ENCODE results near the gene B3GALNT2.

DNA sequence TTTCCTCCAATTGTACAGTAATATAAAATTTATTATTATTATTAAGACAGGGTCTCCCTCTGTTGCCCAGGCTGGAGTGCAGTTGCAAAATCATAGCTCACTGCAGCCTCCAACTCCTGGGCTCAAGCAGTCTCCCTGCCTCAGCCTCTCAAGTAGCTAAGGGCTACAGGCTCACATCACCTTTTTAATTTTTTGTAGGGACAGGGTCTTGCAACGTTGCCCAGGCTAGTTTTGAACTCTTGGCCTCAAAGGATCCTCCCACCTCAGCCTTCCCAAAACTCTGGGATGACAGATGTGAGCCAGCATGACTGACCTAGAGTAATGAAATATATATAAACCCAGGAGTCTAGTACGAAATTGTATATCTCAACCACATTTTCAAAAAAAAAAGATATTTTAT lies 49.2 kb downstream of the B3GALNT2 start:
- TF ChIP-seq, protein P1, sequence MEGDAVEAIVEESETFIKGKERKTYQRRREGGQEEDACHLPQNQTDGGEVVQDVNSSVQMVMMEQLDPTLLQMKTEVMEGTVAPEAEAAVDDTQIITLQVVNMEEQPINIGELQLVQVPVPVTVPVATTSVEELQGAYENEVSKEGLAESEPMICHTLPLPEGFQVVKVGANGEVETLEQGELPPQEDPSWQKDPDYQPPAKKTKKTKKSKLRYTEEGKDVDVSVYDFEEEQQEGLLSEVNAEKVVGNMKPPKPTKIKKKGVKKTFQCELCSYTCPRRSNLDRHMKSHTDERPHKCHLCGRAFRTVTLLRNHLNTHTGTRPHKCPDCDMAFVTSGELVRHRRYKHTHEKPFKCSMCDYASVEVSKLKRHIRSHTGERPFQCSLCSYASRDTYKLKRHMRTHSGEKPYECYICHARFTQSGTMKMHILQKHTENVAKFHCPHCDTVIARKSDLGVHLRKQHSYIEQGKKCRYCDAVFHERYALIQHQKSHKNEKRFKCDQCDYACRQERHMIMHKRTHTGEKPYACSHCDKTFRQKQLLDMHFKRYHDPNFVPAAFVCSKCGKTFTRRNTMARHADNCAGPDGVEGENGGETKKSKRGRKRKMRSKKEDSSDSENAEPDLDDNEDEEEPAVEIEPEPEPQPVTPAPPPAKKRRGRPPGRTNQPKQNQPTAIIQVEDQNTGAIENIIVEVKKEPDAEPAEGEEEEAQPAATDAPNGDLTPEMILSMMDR (IDR thresholded peaks at IDR 0.05): no peak
- TF ChIP-seq POLR2AphosphoS5 (IDR thresholded peaks at IDR 0.05): no peak

Data from breast epithelium (tissue), 3 donors.